Breast epithelium (tissue), 3 donors: ENCODE measurements around the gene WDFY2.

Experiments used
- CTCF ChIP-seq, 3 donors: fragments of 450-650 bp; IDR thresholded peaks; one replicate each; pipeline ENCODE4 v1.5.1; 2016 to 2017; ENCODE audit warnings: antibody characterized with exemption in 3 of 3, mild to moderate bottlenecking in 3 of 3, moderate library complexity in 3 of 3
- POLR2A ChIP-seq: fragments of 450-650 bp; IDR thresholded peaks from one replicate; pipeline ENCODE4 v1.6.1; 2016; ENCODE audit warnings: antibody characterized with exemption, mild to moderate bottlenecking, moderate library complexity
- POLR2AphosphoS5 ChIP-seq, 3 donors: sonication (generic); formaldehyde crosslinking; IDR thresholded peaks; one replicate each; pipeline ENCODE4 v1.6.1; 2017; ENCODE audit warnings: antibody characterized with exemption in 3 of 3

DNA sequence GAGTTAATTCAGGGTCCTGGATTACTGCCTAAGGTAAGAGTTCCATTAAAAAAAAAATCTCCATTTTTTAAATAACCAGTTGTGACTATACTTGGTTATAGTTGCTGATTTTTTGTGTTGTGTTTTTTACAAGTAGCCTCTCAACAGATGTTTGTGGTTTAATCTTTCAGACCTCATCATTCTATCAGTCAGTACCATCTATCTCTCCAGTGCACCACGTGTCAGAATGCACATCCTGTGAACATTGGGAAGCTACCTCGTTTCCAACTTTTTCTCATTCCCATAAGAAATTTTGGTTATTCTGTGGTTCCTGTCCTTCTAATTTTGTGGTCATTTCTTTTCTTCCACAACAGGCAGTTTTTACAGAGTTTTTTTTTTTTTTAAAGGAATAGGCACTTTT, 39.2 kb downstream of the WDFY2 start:
- TF ChIP-seq POLR2AphosphoS5 (IDR thresholded peaks at IDR 0.05) (no peak), CTCF (IDR thresholded peaks at IDR 0.05) (no peak), POLR2A (no peak)
